Hepatocyte (in vitro differentiated cells): Measurements from ENCODE around the gene NAA11.

ENCODE experiments used
- EZH2 ChIP-seq: fragments of 200-600 bp; sonication (generic); IDR thresholded peaks from 2 replicates; pipeline ENCODE4 v1.6.1; 2016; ENCODE audit warnings: antibody characterized with exemption, mild to moderate bottlenecking, borderline replicate concordance
- EZH2phosphoT487 ChIP-seq: fragments of 200-600 bp; sonication (generic); IDR thresholded peaks from one replicate; pipeline ENCODE4 v1.6.1; 2018; ENCODE audit warnings: antibody characterized with exemption, mild to moderate bottlenecking, low read depth, moderate library complexity; ENCODE audit not compliant: unreplicated experiment, severe bottlenecking
- TF ChIP-seq, protein P1 (sequence below): fragments of 200-600 bp; sonication (generic); IDR thresholded peaks from 2 replicates; pipeline ENCODE4 v1.5.1; 2016; ENCODE audit warnings: antibody characterized with exemption, mild to moderate bottlenecking; ENCODE audit not compliant: poor library complexity

GRCh38 chr4:79360006-79360405, 34.1 kb upstream of the NAA11 start:
- TF ChIP-seq, protein P1, sequence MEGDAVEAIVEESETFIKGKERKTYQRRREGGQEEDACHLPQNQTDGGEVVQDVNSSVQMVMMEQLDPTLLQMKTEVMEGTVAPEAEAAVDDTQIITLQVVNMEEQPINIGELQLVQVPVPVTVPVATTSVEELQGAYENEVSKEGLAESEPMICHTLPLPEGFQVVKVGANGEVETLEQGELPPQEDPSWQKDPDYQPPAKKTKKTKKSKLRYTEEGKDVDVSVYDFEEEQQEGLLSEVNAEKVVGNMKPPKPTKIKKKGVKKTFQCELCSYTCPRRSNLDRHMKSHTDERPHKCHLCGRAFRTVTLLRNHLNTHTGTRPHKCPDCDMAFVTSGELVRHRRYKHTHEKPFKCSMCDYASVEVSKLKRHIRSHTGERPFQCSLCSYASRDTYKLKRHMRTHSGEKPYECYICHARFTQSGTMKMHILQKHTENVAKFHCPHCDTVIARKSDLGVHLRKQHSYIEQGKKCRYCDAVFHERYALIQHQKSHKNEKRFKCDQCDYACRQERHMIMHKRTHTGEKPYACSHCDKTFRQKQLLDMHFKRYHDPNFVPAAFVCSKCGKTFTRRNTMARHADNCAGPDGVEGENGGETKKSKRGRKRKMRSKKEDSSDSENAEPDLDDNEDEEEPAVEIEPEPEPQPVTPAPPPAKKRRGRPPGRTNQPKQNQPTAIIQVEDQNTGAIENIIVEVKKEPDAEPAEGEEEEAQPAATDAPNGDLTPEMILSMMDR, result no peak
- TF ChIP-seq EZH2phosphoT487 (no peak), EZH2 (no peak)
